HepG2 (cell line): ENCODE measurements around the gene RAB22A. TPM values are rescaled to one million over a fixed set of nuclear protein-coding genes. Genes with fewer than 3 reads are reported as not detected.
A peak's percentile ranks its signal among the peaks of the same experiment; 100 is the strongest.

Experiments
- DR1 ChIP-seq: sonication (generic); formaldehyde crosslinking; IDR thresholded peaks from 2 replicates; pipeline ENCODE4 v1.8.0; 2021; ENCODE audit warnings: mild to moderate bottlenecking, missing genetic modification reagents, inconsistent platforms
- ESRRA ChIP-seq: sonication (generic); formaldehyde crosslinking; IDR thresholded peaks from 2 replicates; pipeline ENCODE4 v1.5.1; 2020; ENCODE audit warnings: mild to moderate bottlenecking, low read depth, missing genetic modification reagents
- FOXA3 ChIP-seq: IDR thresholded peaks from 2 replicates; pipeline ENCODE4 v1.6.1; 2016; ENCODE audit warnings: missing genetic modification reagents, missing compliant biosample characterization
- ISX ChIP-seq: sonication (generic); formaldehyde crosslinking; conservative IDR thresholded peaks from 2 replicates; pipeline ENCODE4 v1.5.0; 2020; ENCODE audit warnings: missing genetic modification reagents
- KMT2B ChIP-seq: IDR thresholded peaks from 2 replicates; pipeline ENCODE4 v1.6.1; 2016; ENCODE audit warnings: missing genetic modification reagents, missing compliant biosample characterization
- MXD4 ChIP-seq: IDR thresholded peaks from 2 replicates; pipeline ENCODE4 v1.6.1; 2016; ENCODE audit warnings: mild to moderate bottlenecking, missing biosample characterization, missing genetic modification reagents
- NR2C2 ChIP-seq: sonication (generic); formaldehyde crosslinking; IDR thresholded peaks from 2 replicates; pipeline ENCODE4 v1.4.0; 2020; ENCODE audit warnings: missing genetic modification reagents, mild to moderate bottlenecking, moderate library complexity, borderline replicate concordance
- POLR2G ChIP-seq: fragments of 200-400 bp; formaldehyde crosslinking; IDR thresholded peaks from 2 replicates; pipeline ENCODE4 v1.6.1; 2018; ENCODE audit warnings: mild to moderate bottlenecking, low read depth, low read length, moderate library complexity
- RARA ChIP-seq: IDR thresholded peaks from 2 replicates; pipeline ENCODE4 v1.6.1; 2016; ENCODE audit warnings: missing genetic modification reagents, missing compliant biosample characterization
- TFDP2 ChIP-seq: sonication (generic); formaldehyde crosslinking; IDR thresholded peaks from 2 replicates; pipeline ENCODE4 v1.4.0; 2020; ENCODE audit warnings: missing genetic modification reagents
- ZBTB10 ChIP-seq: sonication (generic); formaldehyde crosslinking; IDR thresholded peaks from 2 replicates; pipeline ENCODE4 v1.4.0; 2020; ENCODE audit warnings: missing genetic modification reagents, borderline replicate concordance
- ZFAT ChIP-seq: sonication (generic); formaldehyde crosslinking; conservative IDR thresholded peaks from 2 replicates; pipeline ENCODE4 v1.8.1; 2023; ENCODE audit warnings: missing genetic modification reagents, inconsistent platforms
- ZFP82 ChIP-seq: sonication (generic); formaldehyde crosslinking; IDR thresholded peaks from 2 replicates; pipeline ENCODE4 v1.5.1; 2020; ENCODE audit warnings: mild to moderate bottlenecking, missing genetic modification reagents, borderline replicate concordance
- ZHX2 ChIP-seq, 2 experiments: sonication (generic) in 1 of 2; formaldehyde crosslinking in 1 of 2; IDR thresholded peaks; 2 replicates each; pipeline versions ENCODE4 v1.6.1 to v1.9.0; 2014 to 2022; ENCODE audit warnings: antibody characterized with exemption in 1 of 2, borderline replicate concordance in 1 of 2, inconsistent platforms in 1 of 2, low read depth in 1 of 2, missing genetic modification reagents in 1 of 2
- ZNF121 ChIP-seq: sonication (generic); formaldehyde crosslinking; IDR thresholded peaks from 2 replicates; pipeline ENCODE4 v1.5.0; 2020; ENCODE audit warnings: mild to moderate bottlenecking, missing genetic modification reagents
- ZNF160 ChIP-seq: sonication (generic); formaldehyde crosslinking; IDR thresholded peaks from 2 replicates; pipeline ENCODE4 v1.8.0; 2022; ENCODE audit warnings: mild to moderate bottlenecking, inconsistent platforms, missing genetic modification reagents
- ZNF558 ChIP-seq: sonication (generic); formaldehyde crosslinking; IDR thresholded peaks from 2 replicates; pipeline ENCODE4 v1.9.0; 2022; ENCODE audit warnings: mild to moderate bottlenecking, missing genetic modification reagents, borderline replicate concordance
- ZNF580 ChIP-seq: IDR thresholded peaks from 2 replicates; pipeline ENCODE4 v1.6.1; 2016; ENCODE audit warnings: low read depth, borderline replicate concordance
- ZNF616 ChIP-seq: sonication (generic); formaldehyde crosslinking; IDR thresholded peaks from 2 replicates; pipeline ENCODE4 v1.5.0; 2020; ENCODE audit warnings: low read depth, mild to moderate bottlenecking, missing genetic modification reagents
- polyA plus RNA-seq, 8 experiments: library from polyadenylated mRNA; depleted of rRNA in 3 of 8; stranded (reverse) in 7 of 8; unstranded in 1 of 8; fragments of >200 nt; fragmentation: Illumina TruSeq in 4 of 8; extraction: Trizol in 4 of 8; gene quantifications; 2 replicates each; pipeline versions ENCODE4 v1.2.1 to v1.2.3, GENCODE V29; 2011 to 2016; ENCODE audit warnings: low read depth in 4 of 8, missing spikeins in 1 of 8, mixed read lengths in 1 of 8; ENCODE audit not compliant: insufficient read depth in 1 of 8
- total RNA-seq, 5 experiments: library from RNA; depleted of rRNA; stranded (reverse); fragments of >200 nt; fragmentation: Illumina TruSeq; extraction: Trizol; gene quantifications; 2 replicates each; pipeline ENCODE4 v1.2.3, GENCODE V29; 2016; ENCODE audit warnings: low read depth in 1 of 5

RAB22A gene
- total and polyA plus RNA-seq, 2 of the 13 experiments (the other 11 are each of a cell fraction or from before 2014, with no cell fraction given) = 10.7 to 11.2 TPM

GRCh38 chr20:58309591-58310290 is at the start of gene RAB22A (continued):
- TF ChIP-seq ZHX2 (IDR thresholded peaks at IDR 0.05; ENCODE audit: low read depth) (peak; percentile 91), ZHX2 (CRISPR knock-in tag; IDR thresholded peaks at IDR 0.05; ENCODE audit: borderline replicate concordance) (peak; percentile 90; the same call in 1 of the 2 replicates), ZNF580 (CRISPR knock-in tag) (peak; percentile 56; the same call in 1 of the 2 replicates), ZNF160 (CRISPR knock-in tag) (peak; percentile 60; the same call in 1 of the 2 replicates), RARA (CRISPR knock-in tag) (peak; percentile 9; the same call in 1 of the 2 replicates), ZFP82 (CRISPR knock-in tag) (peak; percentile 84; the same call in 1 of the 2 replicates), KMT2B (CRISPR knock-in tag) (no peak), ESRRA (CRISPR knock-in tag) (no peak), ZNF616 (CRISPR knock-in tag) (peak; percentile 78; the same call in 1 of the 2 replicates), ZNF558 (CRISPR knock-in tag) (0 out of 2 replicates have a peak, but pooled peaks have one; percentile 45), ZBTB10 (CRISPR knock-in tag) (0 out of 2 replicates have a peak, but pooled peaks have one; percentile 34), POLR2G (peak; percentile 87), DR1 (CRISPR knock-in tag) (no peak), TFDP2 (CRISPR knock-in tag) (no peak), ZNF121 (no peak), MXD4 (CRISPR knock-in tag) (peak; percentile 32; the same call in 1 of the 2 replicates), ISX (CRISPR knock-in tag) (no peak), FOXA3 (CRISPR knock-in tag) (no peak; the same call in 1 of the 2 replicates), ZFAT (CRISPR knock-in tag) (no peak), NR2C2 (CRISPR knock-in tag) (peak; percentile 66; the same call in 1 of the 2 replicates)
